Cardiac fibroblast (primary cell): ENCODE data around the gene SHB.
A peak's percentile ranks its signal among the peaks of the same experiment; 100 is the strongest.

Experiments
- DNase-seq, 2 donors: peaks; one replicate each; pipeline versions ENCODE4 v3.0.0 to v3.0.0-alpha.2; 2010; ENCODE audit warnings: low read depth in 2 of 2
- H3K4me3 ChIP-seq, 2 donors: replicated peaks in 1 of 2; 1 replicate in 1 of 2; 2 replicates in 1 of 2; pipeline ENCODE4 v1.5.1; 2011; ENCODE audit warnings: low read depth in 2 of 2, low read length in 2 of 2, mild to moderate bottlenecking in 2 of 2, moderate library complexity in 1 of 2
- CTCF ChIP-seq: IDR thresholded peaks from one replicate; pipeline ENCODE4 v1.5.1; 2011; ENCODE audit warnings: low read depth, mild to moderate bottlenecking, low read length, inconsistent platforms

The SHB gene

GRCh38 chr9:38010918-38011704, 57.9 kb downstream of the SHB start:
- H3K4me3 ChIP-seq = no peak overlapping the region
- no peak for DNase-seq
- no peak for TF ChIP-seq CTCF

DNA sequence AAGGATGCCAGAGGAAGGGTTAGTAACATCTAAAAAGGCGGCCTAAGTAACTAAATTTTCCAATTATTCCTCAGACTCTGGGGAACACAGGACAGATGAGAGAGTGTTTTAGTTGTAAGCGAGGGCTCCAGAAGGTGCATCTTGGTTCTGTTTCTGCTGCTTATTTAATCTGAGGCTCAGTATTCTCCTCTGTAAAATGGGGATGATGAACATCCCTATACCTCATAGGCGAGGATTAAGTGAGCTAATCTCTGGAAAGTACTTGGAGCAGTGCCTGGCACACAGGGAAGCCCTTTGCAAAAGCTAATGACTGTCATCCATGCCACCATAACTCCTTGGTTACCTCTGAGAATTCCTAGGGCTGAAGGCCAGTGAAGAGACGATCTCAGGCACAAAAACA, 59.0 kb downstream of the SHB start:
- no peak for DNase-seq
- TF ChIP-seq CTCF = no peak
- no peak overlapping the region for H3K4me3 ChIP-seq

GRCh38 chr9:38009035-38009501, 60.0 kb downstream of the SHB start:
- H3K4me3 ChIP-seq = no peak overlapping the region
- peak in 1 of 2 donors; percentile 18 for DNase-seq
- no peak for TF ChIP-seq CTCF

GRCh38 chr9:38008168-38009034, 60.6 kb downstream of the SHB start:
- H3K4me3 ChIP-seq = no peak overlapping the region
- peak; percentile 78 to 94 for DNase-seq
- no peak for TF ChIP-seq CTCF

DNA sequence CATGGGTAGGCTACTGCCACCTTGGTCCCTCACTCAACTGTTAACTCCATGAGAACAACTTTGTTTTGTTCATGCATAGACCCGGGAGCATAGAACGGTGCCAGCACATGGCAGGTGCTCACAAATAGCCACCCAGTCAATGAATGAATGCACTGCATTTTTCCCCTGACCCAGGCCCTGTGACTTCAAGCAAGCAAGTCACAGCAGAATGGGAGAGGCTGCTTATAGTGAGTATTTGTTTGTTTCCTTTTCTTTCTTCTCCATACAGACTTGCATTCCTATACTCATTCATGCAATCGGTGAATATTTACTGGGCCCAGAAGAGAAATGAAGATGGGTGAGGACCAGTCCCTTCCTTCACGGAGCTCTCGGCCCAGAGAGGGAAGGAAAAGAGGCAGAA, 62.0 kb downstream of the SHB start:
- TF ChIP-seq CTCF = no peak
- DNase-seq = no peak
- no peak overlapping the region for H3K4me3 ChIP-seq

- no peak for DNase-seq
- no peak for TF ChIP-seq CTCF
- no peak overlapping the region for H3K4me3 ChIP-seq
These were observed 62.9 kb downstream of the SHB start for GRCh38 chr9:38006163-38006562.
